ENCODE measurements around the gene ARRDC1. TPM values are rescaled to one million over a fixed set of nuclear protein-coding genes. Genes with fewer than 3 reads are reported as not detected.

Gene ARRDC1
- total RNA-seq, 1 donor from 2014 or later: 12.9 TPM

GRCh38 chr9:137645211-137645610, 39.7 kb downstream of the ARRDC1 start:
- peaks cover 91% of the 10 kb centered on the region for H4K20me1 ChIP-seq (ENCODE audit: low read depth)
- H3K4me2 ChIP-seq: no peak overlapping the region
- H3K9me3 ChIP-seq (ENCODE audit: low read depth): no peaks in the 10 kb centered on the region
- H3F3A ChIP-seq (ENCODE audit: low read depth): no peaks in the 10 kb centered on the region
- H3K4me3 ChIP-seq: no peak overlapping the region
- Mint-ChIP-seq H3K4me1 (no peaks in the 10 kb centered on the region), H3K27ac (no peak overlapping the region), H3K36me3 (peaks cover 44% of the 10 kb centered on the region), H3K27me3 (ENCODE audit: insufficient read depth, low read depth) (peaks cover 2% of the 10 kb centered on the region), H3K9me3 (no peaks in the 10 kb centered on the region), H3K4me3 (no peak overlapping the region)
- H2AFZ ChIP-seq (replicated peaks): no peak overlapping the region
- no peaks in the 10 kb centered on the region for H3K4me1 ChIP-seq
- no peaks in the 10 kb centered on the region for H3K36me3 ChIP-seq
- H3K27me3 ChIP-seq: no peaks in the 10 kb centered on the region
- TF ChIP-seq, protein P1, sequence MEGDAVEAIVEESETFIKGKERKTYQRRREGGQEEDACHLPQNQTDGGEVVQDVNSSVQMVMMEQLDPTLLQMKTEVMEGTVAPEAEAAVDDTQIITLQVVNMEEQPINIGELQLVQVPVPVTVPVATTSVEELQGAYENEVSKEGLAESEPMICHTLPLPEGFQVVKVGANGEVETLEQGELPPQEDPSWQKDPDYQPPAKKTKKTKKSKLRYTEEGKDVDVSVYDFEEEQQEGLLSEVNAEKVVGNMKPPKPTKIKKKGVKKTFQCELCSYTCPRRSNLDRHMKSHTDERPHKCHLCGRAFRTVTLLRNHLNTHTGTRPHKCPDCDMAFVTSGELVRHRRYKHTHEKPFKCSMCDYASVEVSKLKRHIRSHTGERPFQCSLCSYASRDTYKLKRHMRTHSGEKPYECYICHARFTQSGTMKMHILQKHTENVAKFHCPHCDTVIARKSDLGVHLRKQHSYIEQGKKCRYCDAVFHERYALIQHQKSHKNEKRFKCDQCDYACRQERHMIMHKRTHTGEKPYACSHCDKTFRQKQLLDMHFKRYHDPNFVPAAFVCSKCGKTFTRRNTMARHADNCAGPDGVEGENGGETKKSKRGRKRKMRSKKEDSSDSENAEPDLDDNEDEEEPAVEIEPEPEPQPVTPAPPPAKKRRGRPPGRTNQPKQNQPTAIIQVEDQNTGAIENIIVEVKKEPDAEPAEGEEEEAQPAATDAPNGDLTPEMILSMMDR (IDR thresholded peaks at IDR 0.05): no peak
- TF ChIP-seq EZH2phosphoT487 (IDR thresholded peaks at IDR 0.05) (no peak), EZH2 (IDR thresholded peaks at IDR 0.05) (no peak)
- H3K9ac ChIP-seq: no peak overlapping the region
- DNase-seq (ENCODE audit: low spot score): no peak
- no peak overlapping the region for H3K27ac ChIP-seq
- peaks cover 100% of the 10 kb centered on the region for H3K79me2 ChIP-seq (ENCODE audit: low read depth)

DNA sequence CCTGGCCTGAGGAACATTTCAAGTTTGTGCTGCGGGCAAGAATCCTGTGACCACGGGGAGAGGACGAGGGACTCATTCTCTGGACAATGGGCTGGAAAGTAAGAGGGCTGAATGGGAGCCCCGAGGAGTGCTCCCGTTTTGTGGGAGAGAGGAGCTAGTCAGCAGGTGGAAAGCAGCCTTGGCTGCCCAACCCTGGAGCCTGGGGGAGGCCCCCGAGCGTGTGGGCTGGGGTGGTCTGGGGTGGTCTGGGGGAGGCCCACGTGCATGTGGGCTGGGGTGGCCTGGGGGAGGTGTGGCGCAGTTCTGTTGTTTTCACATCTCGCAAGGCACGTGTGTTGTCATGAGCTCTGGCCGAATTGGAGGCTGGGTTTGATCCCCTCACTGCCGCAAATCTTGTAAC, 40.9 kb downstream of the ARRDC1 start:
- Histone ChIP-seq H3K27me3 (no peaks in the 10 kb centered on the region), H3K4me3 (no peak overlapping the region), H3F3A (ENCODE audit: low read depth) (no peaks in the 10 kb centered on the region), H3K36me3 (no peaks in the 10 kb centered on the region), H3K27ac (no peak overlapping the region), H4K20me1 (ENCODE audit: low read depth) (peaks cover 90% of the 10 kb centered on the region), H3K79me2 (ENCODE audit: low read depth) (peaks cover 100% of the 10 kb centered on the region), H2AFZ (replicated peaks) (no peak overlapping the region), H3K4me1 (no peaks in the 10 kb centered on the region), H3K4me2 (no peak overlapping the region), H3K9me3 (ENCODE audit: low read depth) (no peaks in the 10 kb centered on the region), H3K9ac (no peak overlapping the region)
- TF ChIP-seq, protein P1 (IDR thresholded peaks at IDR 0.05): no peak
- TF ChIP-seq EZH2 (IDR thresholded peaks at IDR 0.05) (no peak), EZH2phosphoT487 (IDR thresholded peaks at IDR 0.05) (no peak)
- Mint-ChIP-seq H3K4me3 (no peak overlapping the region), H3K9me3 (no peaks in the 10 kb centered on the region), H3K27ac (no peak overlapping the region), H3K4me1 (no peaks in the 10 kb centered on the region), H3K36me3 (peaks cover 43% of the 10 kb centered on the region), H3K27me3 (ENCODE audit: insufficient read depth, low read depth) (peaks cover 2% of the 10 kb centered on the region)
- no peak for DNase-seq (ENCODE audit: low spot score)

DNA sequence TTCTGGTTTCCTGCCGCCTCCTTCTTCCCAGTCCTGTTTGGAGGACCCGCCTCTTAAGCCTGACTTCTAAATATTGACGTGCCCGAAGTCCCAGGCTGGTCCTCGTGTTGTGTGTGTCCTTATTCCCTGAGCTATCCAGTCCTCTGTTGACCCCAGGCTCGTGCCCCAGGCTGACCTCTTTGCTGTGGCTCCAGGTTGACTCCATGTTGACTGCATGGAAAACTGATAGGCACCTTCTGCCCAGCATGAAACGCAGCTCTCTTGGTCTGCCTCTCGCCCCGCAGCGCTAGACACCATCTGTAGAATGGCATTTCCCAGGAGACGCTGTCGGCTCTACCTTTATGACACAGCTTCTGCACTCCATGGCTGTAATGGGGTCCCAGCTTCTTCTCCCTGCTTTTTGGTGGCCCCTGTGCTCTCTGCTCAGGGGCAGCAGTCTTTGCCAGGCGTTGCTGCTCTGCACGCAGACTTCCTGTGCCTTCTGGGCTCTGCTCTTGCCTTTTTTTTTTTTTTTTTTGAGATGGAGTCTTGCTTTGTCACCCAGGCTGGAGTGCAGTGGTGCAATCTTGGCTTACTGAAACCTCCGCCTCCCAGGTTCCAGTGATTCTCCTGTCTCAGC, 41.7 kb downstream of the ARRDC1 start:
- no peak for DNase-seq (ENCODE audit: low spot score)
- H3K4me3 ChIP-seq: no peak overlapping the region
- no peak overlapping the region for H3K9ac ChIP-seq
- H3K4me2 ChIP-seq: no peak overlapping the region
- Mint-ChIP-seq H3K4me1 (no peaks in the 10 kb centered on the region), H3K36me3 (peaks cover 43% of the 10 kb centered on the region), H3K9me3 (no peaks in the 10 kb centered on the region), H3K4me3 (no peak overlapping the region), H3K27me3 (ENCODE audit: insufficient read depth, low read depth) (peaks cover 2% of the 10 kb centered on the region), H3K27ac (no peak overlapping the region)
- H3K27ac ChIP-seq: no peak overlapping the region
- H3K4me1 ChIP-seq: no peaks in the 10 kb centered on the region
- peaks cover 90% of the 10 kb centered on the region for H4K20me1 ChIP-seq (ENCODE audit: low read depth)
- peaks cover 100% of the 10 kb centered on the region for H3K79me2 ChIP-seq (ENCODE audit: low read depth)
- no peaks in the 10 kb centered on the region for H3F3A ChIP-seq (ENCODE audit: low read depth)
- no peaks in the 10 kb centered on the region for H3K9me3 ChIP-seq (ENCODE audit: low read depth)
- H3K36me3 ChIP-seq: no peaks in the 10 kb centered on the region
- H2AFZ ChIP-seq (replicated peaks): no peak overlapping the region
- TF ChIP-seq EZH2phosphoT487 (IDR thresholded peaks at IDR 0.05) (no peak), EZH2 (IDR thresholded peaks at IDR 0.05) (no peak)
- TF ChIP-seq, protein P1 (IDR thresholded peaks at IDR 0.05): no peak
- no peaks in the 10 kb centered on the region for H3K27me3 ChIP-seq
